Stimulated activated CD8-positive, alpha-beta memory T cell treated with anti-CD3 and anti-CD28 coated beads, Interleukin-4, amount 100 ng/mL, for 24 hours (primary cell): ENCODE results near the gene ENDOU.

Experiments
- DNase-seq: peaks from one replicate; pipeline ENCODE4 v3.0.0-alpha.2; 2020; ENCODE audit warnings: low read depth

The ENDOU gene

GRCh38 chr12:47725091-47725772 is at the start of gene ENDOU:
TSS of gene ENDOU (minus strand) at chr12:47725490. CDS start at chr12:47725413, 77 bp downstream.
- no peak for DNase-seq

GRCh38 chr12:47774663-47775062 is 49.4 kb upstream of the ENDOU start:
- DNase-seq, result no peak

- DNase-seq, result no peak
Observed at GRCh38 chr12:47773858-47774580, 48.7 kb upstream of the ENDOU start.

GRCh38 chr12:47773062-47773857 is 48.0 kb upstream of the ENDOU start, which contains the start of gene SLC48A1:
TSS of gene SLC48A1 (plus strand) at chr12:47773238. CDS start at chr12:47773305, 67 bp downstream.
- DNase-seq, result peak; percentile 54

GRCh38 chr12:47772738-47773061 is 47.4 kb upstream of the ENDOU start:
- DNase-seq, result no peak

GRCh38 chr12:47772094-47772660 is 46.9 kb upstream of the ENDOU start:
- DNase-seq, result no peak

GRCh38 chr12:47771304-47771703 is 46.0 kb upstream of the ENDOU start:
- DNase-seq, result no peak

- no peak for DNase-seq
Observed at GRCh38 chr12:47770086-47770726, 44.9 kb upstream of the ENDOU start.

GRCh38 chr12:47769234-47770085 is 44.2 kb upstream of the ENDOU start:
- DNase-seq, result no peak

- DNase-seq, result no peak
Observed at GRCh38 chr12:47768323-47768811, 43.1 kb upstream of the ENDOU start.

GRCh38 chr12:47767216-47767724 is 42.0 kb upstream of the ENDOU start:
- DNase-seq, result peak; percentile 60

GRCh38 chr12:47766502-47767215 is 41.4 kb upstream of the ENDOU start:
- no peak for DNase-seq

GRCh38 chr12:47763481-47764346 is 38.4 kb upstream of the ENDOU start:
- DNase-seq, result no peak

- DNase-seq, result no peak
Observed at GRCh38 chr12:47762850-47763465, 37.7 kb upstream of the ENDOU start.

- DNase-seq, result peak; percentile 45
Observed at GRCh38 chr12:47758834-47759690, 33.8 kb upstream of the ENDOU start, which contains the start of gene RAPGEF3. TSS of gene RAPGEF3 (minus strand) at chr12:47758880. CDS start at chr12:47758556, 324 bp downstream.

- DNase-seq, result no peak
Observed at GRCh38 chr12:47758584-47758833, 33.2 kb upstream of the ENDOU start.

GRCh38 chr12:47757840-47758583 is 32.7 kb upstream of the ENDOU start:
- no peak for DNase-seq
